Stimulated activated CD4-positive, alpha-beta T cell treated with anti-CD3 and anti-CD28 coated beads, Interleukin-12 subunit alpha, Interleukin-12 subunit beta, amount 100 ng/mL, for 4 hours (primary cell): ENCODE measurements around the gene USB1.
A peak's percentile ranks its signal among the peaks of the same experiment; 100 is the strongest.
"Not testable (repeated sequence)": the region's sequence is repeated elsewhere in the genome, so short reads cannot be mapped to it uniquely, and the experiment has no call there.

Experiments
- DNase-seq: peaks from one replicate; pipeline ENCODE4 v3.0.0-alpha.2; 2020

The USB1 gene

DNA sequence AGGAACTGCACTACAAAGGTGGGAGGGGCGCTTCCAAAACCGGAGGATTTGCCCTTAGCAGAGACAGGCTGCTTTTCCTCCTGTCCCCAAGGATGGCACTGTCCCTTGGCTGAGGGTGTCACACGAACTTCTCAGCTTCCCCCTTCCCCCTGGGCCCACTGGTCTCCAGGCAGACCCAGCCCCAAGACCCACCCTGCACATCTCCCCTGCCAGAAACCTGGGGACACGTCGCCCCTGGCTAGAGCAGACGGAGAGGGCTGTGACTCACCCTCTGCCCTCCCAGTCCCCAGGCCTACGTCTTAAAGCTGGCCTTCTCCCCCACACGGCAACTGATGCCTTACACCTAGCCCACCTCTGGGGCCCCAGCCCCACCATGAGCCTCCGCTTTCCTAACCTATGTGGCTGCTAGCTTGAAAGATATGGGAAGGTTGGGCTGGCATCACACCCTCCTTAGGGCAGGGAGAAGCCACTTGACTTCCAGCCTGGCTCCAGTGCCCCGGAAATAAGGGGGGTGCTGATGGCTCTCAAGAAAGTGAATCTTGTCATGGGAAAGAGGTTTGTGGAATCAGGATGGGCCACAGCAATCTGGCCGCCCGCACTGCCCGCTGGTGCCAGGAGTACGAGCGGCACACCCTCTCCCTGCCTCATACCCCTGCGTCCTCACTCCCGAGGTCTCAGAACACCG lies 5.3 kb upstream of the USB1 start:
- no peak for DNase-seq

DNA sequence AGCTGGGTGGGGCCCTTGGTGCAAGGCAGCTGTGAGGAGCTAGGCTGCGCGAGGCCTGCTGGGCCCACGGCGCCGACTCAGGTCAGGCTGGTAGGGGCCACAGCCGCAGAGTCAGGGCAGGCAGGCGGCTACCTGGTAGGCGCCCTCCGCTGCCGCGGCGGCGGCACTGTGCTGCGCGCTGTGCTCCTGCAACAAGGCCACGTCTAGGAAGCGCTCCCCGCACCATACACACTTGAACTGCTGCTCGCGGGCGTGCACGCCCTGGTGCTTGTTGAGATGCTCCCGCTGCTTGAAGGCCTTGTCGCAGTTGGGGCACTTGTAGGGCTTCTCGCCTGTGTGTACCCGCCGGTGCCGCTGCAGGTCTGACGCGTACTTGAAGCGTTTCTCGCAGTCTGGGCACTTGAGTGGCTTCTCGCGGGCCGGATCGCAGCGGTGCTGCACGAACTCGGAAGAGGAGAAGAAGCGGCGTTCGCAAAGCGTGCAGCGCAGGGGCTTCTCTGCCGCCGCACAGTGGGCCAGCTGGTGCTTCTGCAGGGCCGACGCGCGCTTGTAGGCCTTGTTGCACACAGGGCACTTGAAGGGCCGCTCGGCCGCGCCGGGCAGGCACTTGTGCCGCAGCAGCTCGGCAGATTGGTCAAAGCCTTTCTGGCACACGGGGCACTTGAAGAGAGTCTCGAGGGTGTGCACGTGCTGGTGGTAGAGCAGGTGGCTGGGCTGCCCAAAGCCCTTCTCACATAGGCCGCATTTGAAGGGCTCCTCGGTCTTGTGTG lies 4.6 kb upstream of the USB1 start:
- no peak for DNase-seq

DNA sequence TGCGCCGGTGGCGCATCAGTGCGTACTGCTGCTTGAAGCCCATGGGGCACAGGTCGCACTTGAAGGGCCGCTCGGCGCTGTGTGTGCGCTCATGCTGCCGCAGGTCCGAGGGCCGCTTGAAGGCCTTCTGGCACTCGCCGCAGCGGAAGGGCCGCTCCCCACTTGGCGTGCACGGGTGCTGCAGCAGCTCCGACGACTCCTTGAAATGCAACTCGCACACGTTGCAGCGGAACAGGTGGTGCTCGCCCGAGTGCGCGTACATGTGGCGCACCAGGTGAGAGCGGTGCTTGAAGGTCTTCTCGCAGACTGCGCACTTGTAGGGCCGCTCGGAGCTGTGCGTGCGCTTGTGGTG lies 4.1 kb upstream of the USB1 start:
- no peak for DNase-seq

DNA sequence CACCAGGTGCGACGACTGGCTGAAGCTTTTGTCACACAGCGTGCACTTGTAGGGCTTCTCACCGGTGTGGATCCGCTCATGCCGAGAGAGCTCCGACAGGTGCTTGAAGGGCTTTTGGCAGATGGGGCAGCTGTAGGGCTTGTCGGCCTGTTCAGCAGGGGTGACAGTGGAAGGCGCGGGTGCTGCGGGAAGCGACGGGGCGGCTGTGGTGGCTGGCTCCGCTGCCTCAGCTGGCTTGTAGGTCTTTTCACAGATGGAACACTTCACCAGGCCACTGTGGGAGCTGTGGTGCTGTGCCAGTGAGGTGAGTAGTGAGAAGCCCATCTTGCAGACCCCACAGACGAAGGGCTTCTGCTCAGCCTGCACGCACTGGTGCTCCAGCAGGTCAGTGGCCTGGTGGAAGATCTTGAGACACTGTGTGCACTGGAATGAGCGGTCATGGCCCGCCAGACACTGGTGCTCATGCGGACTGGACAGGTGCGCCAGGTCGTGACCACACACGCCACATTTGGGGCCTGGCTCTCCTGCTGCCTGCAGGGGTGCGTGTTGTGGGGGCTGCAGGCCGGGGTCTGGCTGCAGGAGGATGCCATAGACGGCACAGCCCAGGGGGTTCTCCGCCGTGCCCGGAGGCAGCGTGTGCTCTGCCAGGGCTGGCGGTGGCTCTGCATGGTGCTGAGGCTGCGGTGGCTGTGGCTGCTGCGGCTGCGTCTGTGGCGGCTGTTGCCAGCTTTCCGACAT lies 3.5 kb upstream of the USB1 start:
- DNase-seq: no peak

DNA sequence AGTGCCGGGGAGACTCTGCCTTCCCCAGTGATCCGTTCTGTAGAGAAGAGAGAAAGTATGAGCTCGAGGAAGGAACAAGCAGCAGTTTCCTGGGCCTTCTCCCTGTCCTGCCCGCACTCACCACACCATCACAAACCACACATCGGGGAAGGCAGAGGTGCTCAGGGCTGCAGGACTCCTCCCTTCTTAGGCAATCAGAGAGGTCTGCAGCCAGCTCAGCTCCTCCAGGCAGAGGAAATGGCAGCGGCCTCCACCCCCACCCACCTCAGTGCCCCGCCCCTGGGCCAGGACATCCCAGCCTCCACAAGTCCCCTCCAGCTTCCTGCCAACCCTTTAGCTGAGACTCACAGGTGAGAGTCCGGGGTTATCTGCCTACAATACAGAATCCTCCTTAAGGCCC lies 2.7 kb upstream of the USB1 start:
- DNase-seq: peak; percentile 37

DNA sequence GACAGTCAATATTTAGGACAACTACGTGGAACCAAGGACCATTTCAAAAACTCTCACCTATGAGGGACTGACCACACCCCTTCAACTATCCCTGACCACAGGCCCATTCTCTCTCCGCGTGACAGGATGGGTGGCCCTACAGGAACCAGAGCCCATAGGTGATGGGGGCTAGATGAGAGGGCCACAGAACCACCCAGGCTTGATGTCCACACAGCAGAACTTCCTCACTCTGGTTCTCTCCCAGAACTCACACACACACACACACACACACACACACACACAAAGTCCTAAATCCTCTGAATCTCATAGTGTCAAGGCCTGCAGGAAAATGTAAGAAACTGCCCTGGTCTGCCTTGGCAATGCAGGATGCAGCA lies 2.2 kb upstream of the USB1 start:
- DNase-seq: no peak

DNA sequence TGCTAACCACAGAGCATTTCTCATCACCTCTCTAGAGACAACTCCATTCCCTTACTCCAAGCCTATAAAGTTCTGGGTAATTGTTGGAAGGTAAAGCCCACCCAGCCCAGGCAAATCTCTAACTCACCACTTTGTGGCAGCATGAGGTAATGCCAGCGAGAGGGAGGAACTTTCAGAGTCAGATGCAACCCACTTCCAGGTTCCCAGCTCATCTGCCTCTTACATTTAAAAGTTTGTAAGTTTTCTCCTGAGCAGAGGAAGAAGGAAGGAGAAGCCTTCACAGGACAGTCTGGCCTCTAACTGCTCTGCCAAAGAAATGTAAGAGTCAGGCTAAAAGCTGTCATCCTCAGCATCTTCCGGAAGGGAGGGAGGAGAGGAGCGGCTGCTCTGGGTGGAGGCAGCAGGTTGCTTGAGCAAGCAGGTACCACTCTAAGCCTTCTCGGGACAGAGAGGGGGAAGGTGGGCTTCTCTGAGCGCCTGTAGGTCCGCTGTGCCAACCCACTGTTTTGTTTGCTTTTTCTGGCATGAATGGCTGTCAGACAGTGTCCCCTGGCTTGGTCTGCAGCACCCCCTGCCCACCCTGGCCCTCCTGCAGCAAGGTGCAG lies 1.7 kb upstream of the USB1 start:
- DNase-seq: peak; percentile 9

DNA sequence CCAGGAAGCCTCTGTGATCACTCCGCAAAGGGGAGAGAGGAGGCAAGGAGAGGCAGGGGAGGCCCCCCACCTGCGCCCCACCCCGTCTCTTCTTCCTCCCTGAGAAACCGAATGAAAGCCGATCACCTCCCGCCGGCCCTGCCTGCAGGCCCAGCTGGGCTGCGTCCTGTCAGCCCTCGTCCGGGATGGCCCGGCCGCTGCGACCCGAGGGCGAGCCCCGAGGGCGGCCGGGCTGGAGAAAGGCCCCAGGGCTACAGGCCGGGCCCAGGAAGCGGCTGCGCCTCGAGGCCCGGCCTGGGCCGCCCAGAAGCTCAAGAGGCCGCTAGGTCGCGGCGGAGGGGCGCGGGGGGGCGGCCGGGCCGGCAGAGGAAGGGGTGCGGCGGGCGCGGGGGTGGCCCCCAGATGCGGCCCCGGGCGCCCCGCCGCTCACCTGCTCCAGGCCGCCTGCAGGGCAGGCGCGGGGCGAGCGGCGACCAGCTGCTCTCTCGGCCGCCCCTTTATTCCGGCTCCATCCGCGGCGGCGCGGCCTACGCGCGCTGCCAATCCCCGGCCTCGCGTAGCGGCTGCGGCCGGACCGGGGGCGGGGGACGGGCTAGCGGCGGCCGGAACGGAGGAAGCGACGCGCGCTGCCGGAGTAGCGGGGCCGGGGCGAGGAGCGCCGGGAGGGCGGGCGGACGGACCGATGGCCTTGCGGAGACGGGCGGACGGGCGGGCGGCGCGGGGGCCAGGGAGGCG lies 1.1 kb upstream of the USB1 start, which contains the start of gene ZNF319:
Gene ZNF319, minus strand, starts transcription at position 702 of the 735 bp plus-strand sequence. CDS start 2,407 bp downstream, outside the sequence.
- DNase-seq: peak; percentile 18

DNA sequence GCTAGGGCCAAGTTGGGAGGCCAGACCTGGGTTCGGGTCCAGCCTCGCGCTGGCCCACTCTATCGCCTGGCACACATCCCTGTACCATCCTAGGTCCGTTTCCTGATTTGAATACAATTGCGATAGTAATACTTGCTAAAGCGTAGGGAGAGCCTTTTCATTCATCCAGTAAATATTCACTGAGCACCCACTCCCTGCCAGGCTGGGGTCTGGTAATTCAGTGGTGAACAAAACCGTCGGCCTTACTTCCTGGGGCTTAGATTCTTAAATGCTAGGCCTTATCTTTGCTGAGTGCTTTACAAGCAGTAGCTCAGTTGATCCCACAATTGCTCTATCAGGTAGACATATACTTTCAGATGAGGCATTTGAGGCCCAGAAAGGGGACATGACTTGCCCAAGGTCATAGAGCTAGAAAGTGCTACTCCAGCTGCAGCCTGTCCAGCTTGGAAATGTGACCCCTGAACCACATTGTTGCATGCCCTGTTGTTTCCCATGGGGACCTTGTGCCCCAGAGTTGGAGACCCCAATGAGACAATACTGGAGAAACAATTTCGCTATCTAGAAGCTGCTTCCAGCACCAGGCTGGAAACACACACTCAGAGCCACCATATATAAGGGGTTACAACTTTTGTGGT lies 691 bp downstream of the USB1 start:
- DNase-seq: no peak

DNA sequence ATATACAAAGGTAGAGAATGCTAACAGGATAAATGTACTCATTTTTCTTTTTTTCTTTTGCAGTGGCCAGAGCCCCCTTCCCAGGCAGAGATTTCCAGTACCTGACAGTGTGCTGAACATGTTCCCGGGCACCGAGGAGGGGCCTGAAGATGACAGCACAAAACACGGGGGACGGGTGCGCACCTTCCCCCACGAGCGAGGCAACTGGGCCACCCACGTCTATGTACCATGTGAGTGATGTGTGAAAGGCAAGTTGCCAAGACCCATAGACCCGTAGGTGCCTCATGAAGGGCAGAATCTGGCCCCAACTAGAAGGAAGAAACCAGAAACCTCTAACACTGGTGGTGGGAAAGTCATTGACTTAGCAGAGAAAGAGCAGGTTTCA lies 1.2 kb downstream of the USB1 start:
- DNase-seq: no peak

DNA sequence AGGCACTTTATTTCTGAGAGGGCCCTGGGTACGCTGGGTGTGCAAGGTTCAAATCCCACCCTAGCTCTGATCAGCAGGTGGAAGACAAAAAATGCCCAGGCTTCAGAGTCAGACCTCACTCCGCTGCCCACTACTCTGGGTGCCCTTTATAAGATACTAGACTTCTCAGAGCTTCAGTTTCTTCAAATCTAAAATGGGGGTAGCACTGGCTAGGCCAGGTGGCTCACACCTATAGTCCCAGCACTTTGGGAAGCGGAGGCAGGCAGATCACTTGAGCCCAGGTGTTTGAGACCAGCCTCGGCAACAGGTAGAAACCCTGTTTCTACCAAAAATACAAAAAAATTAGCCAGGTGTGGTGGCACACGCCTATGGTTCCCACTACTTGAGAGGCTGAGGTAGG lies 1.7 kb downstream of the USB1 start:
- DNase-seq: no peak

DNA sequence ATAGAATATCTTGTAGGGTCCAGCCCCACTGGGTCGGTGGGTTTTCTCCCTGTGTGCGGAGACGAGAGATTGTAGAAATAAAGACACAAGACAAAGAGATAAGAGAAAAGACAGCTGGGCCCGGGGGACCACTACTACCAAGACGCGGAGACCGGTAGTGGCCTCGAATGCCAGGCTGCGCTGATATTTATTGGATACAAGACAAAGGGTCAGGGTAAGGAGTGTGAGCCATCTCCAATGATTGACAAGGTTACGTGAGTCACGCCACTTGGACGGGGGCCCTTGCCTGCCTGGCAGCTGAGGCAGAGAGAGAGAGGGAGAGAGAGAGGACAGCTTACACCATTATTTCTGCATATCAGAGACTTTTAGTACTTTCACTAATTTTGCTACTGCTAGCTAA lies 3.5 kb downstream of the USB1 start:
- not testable (repeated sequence) for DNase-seq

DNA sequence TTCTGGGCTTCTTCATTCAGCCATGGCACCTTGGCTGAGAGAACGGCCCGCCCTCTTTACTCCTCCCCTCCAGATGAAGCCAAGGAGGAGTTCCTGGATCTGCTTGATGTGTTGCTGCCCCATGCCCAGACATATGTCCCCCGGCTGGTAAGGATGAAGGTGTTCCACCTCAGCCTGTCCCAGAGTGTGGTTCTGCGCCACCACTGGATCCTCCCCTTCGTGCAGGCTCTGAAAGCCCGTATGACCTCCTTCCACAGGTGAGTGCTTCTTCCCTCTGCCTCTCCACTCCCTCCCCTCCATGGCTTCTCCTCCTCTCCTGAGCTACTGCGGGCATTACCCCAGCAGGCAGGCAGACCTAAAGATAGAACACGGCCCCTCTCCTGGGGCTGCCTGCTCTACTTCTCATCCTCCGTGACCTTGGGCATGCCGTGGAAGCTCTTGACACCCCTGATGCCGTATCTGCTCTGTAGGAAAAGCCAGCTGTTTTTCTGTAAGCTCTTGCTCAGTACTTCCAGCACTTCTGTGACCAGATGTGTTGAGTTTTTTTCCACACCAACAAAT lies 8.7 kb downstream of the USB1 start:
- no peak for DNase-seq

DNA sequence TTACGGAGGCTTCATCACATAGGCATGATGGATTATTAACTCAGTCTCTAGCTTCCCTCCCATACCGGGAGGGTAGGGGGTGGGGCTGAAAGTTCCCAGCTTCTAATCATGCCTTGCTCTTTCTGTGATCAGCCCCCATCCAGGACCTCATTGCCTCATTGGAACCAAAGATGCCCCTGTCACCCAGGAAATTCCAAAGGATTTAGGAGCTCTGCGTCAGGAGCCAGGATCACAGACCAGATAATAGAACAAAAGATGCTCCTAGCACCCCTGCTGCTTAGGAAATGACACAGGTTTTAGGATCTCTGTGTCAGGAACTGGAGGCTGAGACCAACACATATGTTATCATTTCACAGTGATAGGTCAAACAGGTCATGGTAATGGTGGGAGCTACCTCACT lies 9.7 kb downstream of the USB1 start:
- DNase-seq: no peak

DNA sequence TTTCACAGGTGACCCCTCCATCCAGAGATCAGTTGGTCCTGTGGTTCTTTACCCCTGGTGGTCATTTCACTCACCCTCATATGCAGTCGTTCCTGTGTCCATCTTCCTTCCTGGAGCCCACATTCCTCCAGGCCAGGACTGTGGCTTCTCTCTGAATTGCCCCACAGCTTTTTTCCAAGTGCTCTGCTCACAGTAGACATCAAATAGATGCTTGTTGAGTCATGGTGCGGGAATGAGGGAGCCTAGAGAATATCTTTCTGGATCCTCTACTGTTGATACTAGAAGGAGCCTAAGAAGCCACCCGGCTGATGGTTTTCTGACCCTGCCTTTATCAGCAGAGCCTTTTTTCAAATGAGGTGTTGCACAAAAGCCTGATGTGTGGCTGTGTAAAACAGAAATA lies 10.4 kb downstream of the USB1 start:
- DNase-seq: no peak

DNA sequence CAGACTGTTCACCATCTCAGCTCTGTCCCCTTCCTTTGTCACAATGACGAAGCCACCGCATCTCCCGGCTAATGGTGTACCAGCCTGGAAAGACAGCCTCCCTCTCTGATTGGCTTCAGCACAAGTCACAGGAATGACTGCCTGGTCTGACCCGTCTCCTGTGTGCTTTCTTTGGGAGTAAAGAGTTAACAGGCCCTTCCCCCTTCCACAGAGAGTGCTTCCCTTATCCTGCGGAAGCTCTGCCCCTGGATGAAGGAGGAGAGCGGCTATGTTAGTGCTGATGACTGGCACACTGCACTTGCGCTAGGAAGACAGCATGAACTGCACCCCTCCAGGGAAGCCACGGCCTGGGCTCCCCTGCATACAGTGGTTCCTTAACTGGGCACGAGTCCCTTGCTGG lies 11.3 kb downstream of the USB1 start:
- DNase-seq: no peak

DNA sequence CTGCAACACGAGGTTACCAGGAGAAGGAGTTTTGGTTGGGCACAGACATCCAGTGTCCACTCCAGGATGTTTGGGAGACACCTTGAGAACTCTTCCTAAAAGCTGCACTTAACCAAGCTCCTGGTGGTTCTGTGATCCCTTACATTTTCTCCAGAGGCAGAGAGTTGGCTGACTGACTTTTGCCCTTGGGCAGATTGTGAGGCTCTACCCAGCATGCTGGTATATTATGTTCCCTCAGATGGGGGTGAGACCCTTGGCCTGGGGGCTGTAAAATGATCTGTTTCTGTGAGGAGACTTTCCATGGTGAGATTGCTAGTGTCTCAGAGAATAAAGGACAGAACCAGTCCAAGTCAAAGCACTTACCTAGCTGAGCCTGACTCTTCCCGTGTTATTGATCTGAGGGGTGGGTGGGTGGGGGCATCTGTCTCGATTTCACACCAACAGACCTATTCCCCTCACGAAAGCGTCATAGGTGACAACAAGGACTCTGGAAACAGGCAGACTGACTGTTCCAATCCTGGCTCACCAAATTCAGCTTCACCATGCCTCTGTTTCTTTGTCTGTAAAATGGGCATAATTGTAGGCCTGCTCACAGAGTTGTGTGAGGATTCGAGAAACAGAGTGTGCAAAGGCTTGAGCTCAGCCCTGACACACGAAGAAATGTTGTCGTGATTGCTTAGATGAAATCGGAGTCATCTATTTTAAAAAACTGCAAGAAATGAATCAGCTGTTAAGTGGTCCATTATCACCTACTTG lies 12.2 kb downstream of the USB1 start:
- no peak for DNase-seq

DNA sequence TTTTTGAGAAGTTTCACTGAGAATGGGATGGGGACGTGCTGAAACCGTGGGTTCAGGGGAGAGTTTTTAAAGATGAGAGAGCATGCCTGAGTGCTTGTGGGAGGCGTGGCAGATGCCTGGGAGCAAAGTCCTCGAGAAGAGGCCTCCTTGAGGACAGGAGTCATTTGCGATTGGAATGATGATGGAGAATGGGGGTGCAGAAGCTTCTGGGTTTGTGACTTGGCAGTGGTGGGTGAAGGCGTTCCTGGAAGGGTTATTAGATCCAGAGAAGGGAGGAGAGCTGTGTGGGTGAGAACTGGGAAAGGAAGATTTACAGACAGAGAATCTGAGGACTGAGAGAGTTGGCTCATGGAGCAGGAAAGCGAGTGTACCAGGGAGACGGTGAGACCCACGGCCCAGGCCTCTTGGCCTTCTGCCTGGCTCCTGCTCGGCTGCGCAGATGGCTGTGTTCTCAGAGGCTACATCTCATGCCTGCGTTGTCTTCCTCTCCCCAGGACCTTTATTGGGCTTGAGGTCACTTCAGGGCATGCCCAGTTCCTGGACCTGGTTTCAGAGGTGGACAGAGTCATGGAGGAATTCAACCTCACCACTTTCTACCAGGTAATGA lies 15.7 kb downstream of the USB1 start:
- DNase-seq: no peak

DNA sequence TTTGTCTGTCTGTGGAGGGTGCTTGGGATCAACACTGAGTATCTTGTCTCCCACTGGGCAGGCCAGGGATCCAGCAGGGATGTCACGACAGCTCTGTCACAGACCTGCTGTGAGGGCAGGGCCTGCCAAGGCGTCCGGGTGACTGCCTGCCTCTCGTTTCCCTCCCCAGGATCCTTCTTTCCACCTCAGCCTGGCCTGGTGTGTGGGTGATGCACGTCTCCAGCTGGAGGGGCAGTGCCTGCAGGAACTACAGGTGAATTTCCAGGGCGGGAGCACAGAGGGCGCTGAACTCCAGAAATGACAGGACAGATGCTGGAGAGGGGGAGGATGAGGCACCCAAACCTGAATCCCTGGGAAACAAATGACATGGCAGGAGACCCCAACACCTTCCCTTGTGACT lies 17.6 kb downstream of the USB1 start:
- no peak for DNase-seq

DNA sequence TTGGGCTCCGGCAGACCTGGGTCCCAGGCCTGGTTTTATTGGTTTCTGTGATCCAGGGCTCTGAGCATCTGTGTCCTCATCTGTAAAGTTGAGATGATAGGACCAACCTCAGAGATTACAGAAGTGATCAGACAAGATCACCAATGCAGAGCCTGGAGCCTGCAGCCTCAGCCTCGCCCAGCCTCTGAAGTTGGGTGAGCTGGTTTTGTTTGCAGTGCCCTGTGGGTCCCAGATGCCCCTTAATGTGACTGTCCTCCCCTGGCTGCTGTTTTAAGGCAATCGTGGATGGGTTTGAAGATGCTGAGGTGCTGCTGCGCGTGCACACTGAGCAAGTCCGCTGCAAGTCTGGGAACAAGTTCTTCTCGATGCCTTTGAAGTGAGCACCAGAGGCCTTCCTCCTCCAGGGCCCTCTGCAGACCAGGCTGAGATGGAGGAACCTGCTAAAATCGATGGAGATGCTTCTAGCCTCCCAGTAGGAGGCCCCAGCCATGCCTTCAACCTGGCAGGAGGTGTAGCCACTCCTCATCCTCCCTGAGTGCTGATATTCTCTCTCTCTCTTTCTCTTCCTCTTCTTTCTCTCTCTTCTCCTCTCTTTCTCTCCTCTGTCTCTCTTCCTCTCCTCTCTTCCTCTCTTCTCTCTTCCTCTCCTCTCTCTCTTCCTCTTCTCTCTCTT lies 18.8 kb downstream of the USB1 start:
- DNase-seq: no peak
